GM18508 (cell line): ENCODE measurements around the gene DEFB123.
"Not testable (repeated sequence)": the region's sequence is repeated elsewhere in the genome, so short reads cannot be mapped to it uniquely, and the experiment has no call there.

Source experiments
- ATAC-seq: cut with Tn5 transposase; IDR thresholded peaks from one replicate; pipeline ENCODE4 v1.9.1; 2021; ENCODE audit warnings: moderate number of reproducible peaks; ENCODE audit not compliant: insufficient read depth, unreplicated experiment

Gene DEFB123, protein sequence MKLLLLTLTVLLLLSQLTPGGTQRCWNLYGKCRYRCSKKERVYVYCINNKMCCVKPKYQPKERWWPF

DNA sequence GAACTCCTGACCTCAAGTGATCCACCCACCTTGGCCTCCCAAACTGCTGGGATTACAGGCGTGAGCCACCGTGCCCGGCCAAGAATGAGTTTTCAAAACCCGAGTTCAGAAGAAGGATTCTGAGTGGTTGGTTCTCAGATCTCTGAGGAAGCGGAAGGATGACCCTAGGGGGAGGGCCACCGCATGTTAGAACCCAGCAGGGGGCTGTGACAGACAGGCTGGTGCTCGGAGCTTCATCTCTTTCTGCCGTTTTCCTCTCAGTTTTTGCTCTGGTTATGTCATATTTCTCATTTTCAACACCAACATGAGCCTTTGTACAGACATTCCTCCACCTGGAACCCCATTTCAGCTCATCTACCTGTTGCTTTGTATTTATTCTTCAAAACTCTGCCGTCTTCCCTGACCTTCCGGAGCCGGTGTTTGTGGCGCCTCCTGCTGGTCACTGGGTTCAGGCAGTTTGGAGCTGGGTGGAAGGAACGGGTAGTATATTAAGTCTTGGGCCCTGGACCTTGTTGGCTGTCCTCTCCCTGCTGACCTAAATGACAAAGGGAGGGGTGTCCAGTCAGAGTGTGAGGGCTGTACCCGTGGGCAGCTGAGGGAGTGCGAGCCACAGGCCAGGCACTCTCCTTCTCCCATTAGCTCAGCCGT is at the start of gene DEFB123:
Gene DEFB123, plus strand, starts transcription at position 621 of the 648 bp plus-strand sequence. CDS start 67 bp downstream, outside the sequence.
- no peak for ATAC-seq

DNA sequence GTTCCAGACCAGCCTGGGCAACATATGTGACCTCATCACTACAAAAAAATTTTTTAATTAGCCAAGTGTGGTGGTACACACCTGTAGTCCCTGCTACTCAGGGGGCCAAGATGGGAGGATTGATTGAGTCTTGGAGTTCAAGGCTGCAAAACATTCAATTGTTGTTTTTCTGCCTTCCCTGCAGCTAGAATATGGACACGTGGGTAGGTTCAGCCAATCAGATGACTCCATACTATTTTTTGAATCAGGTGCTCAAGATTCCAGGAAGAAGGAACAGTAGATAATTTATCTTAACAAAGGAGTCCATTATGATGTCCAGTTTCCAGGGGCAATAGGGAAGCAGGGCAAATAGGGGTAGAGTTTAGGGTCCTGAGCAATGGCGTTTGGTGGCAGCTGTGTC is 47.6 kb upstream of the DEFB123 start:
- ATAC-seq = no peak

- ATAC-seq = no peak
Measured at GRCh38 chr20:31394900-31395299, 45.5 kb upstream of the DEFB123 start.

DNA sequence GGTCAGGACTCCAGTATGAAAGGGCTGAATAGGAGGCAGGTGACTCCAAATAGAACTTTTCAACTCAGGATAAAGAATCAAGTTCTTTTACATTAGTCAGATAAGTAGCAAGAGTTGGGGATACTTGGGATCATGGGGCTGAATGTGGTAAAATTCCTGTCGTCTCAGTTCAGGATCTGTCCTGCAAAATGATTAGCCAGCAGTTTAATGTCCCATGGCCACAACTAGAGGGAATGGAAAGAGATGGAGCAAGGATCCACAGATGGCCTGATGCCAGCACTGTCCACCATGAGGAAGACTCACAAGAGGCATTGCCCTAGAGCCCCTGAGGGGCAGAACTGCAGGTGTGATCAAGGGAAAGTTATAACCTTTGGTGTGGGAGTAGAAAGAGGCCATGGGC is 36.5 kb upstream of the DEFB123 start:
- no peak for ATAC-seq

DNA sequence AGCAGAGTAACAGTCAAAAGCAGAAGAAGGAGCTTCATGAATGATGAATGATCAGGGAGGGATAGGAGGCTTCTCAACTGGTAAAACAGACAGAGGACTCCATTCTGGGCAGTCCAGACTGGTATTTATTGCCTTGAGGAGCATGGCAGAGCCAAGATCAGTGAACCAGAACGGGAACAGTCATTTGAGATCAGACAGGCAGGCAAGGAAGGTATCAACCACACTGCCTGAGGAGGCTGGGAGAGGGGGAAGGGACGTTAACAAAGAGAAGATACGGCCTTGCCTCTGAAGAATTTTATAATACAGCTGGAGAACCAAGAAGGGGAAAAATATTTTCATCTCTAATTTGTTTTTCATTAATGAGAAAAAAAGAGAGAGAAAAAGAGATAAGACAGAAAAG is 34.3 kb upstream of the DEFB123 start, which contains the start of gene DEFB121:
Gene DEFB121, minus strand, starts transcription at position 101 of the 400 bp plus-strand sequence. Its CDS starts 63 bp downstream, at position 38.
- no peak for ATAC-seq

DNA sequence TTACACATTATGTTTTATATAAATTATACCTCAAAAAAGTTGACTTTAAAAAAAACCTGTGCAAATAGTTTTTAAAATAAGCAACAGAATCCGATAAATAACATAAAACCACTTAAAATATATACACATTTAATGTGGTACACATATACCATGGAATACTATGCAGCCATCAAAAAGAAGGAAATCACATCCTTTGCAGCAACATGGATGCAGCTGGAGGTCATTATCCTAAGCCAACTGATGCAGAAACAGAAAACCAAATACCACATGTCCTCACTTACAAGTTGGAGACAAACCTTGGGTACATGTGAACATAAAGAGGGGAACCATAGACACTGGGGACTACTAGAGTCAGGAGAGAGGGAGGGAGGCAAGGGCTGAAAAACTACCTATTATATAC is 30.4 kb upstream of the DEFB123 start:
- no peak for ATAC-seq

DNA sequence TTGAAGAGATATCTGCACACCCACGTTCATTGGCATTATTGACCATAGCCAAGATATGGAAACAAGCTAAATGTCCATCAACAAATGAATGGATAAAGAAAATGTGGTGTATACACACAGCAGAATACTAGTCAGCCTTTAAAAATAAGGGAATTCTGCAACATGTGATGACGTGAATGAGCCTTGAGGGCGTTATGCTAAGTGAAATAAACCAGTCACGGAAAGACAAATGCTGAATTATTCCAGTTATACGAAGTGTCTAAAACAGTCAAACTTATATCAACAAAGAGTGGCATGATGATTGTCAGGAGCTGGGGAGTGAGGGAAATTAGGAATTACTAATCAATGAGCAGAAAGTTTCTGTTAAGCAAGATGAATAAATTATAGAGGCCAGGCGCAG is 26.1 kb upstream of the DEFB123 start:
- ATAC-seq = no peak

- no peak for ATAC-seq
Measured at GRCh38 chr20:31415653-31416052, 24.8 kb upstream of the DEFB123 start.

GRCh38 chr20:31418307-31418706 is 22.1 kb upstream of the DEFB123 start:
- ATAC-seq = no peak

DNA sequence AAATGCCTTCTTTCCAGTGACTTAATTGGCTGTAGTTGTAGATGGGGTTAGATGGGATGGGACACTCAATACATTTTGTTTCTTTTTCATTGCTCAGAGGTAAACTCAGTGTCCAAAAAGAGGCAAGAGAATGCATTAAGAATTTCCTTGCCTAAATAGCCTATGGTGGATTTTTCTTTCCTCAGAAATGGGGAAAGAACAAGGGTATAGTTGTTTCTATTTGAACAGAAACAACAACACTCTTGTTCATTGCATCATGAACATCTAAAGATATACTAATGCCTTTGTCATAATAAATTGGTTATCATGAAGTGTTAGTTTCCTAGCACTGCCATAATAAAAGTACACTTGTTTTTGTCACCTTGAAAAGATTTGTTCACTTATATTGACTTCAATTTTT is 14.6 kb upstream of the DEFB123 start:
- ATAC-seq = no peak

DNA sequence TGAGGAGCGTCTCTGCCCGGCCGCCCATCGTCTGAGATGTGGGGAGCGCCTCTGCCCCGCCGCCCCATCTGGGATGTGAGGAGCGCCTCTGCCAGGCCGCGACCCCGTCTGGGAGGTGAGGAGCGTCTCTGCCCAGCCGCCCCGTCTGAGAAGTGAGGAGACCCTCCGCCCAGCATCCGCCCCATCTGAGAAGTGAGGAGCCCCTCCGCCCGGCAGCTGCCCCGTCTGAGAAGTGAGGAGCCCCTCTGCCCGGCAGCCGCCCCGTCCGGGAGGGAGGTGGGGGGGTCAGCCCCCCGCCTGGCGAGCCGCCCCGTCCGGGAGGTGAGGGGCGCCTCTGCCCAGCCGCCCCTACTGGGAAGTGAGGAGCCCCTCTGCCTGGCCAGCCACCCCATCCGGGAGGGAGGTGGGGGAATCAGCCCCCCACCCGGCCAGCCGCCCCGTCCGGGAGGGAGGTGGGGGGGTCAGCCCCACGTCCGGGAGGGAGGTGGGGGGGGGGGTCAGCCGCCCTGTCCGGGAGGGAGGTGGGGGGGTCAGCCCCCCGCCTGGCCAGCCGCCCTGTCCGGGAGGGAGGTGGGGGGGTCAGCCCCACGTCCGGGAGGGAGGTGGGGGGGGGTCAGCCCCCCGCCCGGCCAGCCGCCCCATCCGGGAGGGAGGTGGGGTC is 13.4 kb upstream of the DEFB123 start:
- not testable (repeated sequence) for ATAC-seq

DNA sequence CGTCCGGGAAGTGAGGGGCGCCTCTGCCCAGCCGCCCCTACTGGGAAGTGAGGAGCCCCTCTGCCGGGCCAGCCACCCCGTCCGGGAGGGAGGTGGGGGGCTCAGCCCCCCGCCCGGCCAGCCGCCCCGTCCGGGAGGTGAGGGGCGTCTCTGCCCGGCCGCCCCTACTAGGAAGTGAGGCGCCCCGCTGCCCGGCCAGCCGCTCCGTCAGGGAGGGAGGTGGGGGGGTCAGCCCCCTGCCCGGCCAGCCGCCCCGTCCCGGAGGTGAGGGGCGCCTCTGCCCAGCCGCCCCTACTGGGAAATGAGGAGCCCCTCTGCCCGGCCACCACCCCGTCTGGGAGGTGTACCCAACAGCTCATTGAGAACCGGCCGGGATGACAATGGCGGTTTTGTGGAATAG is 12.9 kb upstream of the DEFB123 start:
- ATAC-seq = not testable (repeated sequence)

DNA sequence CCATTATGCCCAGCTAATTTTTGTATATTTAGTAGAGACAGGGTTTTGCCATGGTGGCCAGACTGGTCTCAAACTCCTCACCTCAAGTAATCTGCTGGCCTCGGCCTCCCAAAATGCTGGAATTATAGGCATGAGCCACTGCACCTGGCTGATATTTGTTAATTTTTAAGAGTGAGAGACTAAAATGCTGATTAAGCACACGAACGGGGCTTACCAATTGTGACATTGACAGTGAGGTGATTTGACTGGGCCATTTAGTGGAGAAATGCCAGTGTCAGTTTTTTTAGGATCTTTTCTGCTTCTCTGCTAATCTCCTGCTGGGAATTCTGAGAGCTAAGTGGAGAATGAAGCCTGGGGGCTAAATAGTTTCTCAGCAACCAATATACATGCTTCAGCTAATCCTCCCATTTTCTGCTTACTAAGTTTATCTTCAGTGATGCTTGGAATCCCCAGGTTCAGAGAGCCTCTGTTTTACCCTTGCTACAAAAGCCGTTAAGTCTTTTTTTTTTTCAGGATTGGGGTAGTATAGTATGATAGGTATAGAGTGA is 9.8 kb upstream of the DEFB123 start:
- ATAC-seq = no peak

- no peak for ATAC-seq
Measured at GRCh38 chr20:31446084-31446819, 5.8 kb downstream of the DEFB123 start.

- no peak for ATAC-seq
Measured at GRCh38 chr20:31449511-31450414, 9.3 kb downstream of the DEFB123 start.

DNA sequence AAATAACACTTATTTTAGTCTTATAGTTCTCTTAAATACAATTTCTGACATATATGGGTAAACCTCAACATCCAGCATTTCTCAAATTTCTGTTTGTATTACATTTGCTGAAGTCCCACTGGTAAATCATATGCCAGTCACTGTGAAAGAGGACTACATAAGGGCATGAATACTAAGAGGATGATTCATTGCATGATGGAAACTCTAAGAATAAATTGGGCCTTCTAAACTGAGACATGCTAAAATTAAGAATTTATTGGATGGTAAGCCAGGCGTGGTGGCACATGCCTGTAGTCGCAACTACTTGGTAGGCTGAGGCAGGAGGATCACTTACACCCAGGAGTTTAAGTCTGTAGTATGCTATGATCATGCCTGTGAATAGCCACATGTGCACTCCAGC is 12.1 kb downstream of the DEFB123 start:
- no peak for ATAC-seq

DNA sequence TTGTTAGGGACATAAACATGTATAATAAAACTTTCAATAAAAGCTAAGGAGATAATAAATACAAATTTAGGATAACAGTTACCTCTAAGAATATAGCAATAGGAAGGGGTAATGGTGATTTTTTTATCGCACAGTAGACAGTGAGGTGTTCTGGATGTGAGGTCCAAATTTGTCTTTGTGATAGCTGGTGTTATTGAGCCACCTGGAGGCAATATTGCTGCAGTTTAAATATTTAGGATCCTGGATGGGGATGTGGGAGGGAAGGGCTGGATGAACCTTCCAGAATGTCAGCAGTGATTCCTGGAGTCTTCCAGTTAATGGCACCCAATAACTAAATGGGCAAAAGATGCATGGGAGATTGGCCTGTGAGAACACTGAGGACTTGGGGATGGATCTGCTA is 13.9 kb downstream of the DEFB123 start:
- ATAC-seq = no peak

- not testable (repeated sequence) for ATAC-seq
Measured at GRCh38 chr20:31470946-31471345, 30.5 kb downstream of the DEFB123 start.

DNA sequence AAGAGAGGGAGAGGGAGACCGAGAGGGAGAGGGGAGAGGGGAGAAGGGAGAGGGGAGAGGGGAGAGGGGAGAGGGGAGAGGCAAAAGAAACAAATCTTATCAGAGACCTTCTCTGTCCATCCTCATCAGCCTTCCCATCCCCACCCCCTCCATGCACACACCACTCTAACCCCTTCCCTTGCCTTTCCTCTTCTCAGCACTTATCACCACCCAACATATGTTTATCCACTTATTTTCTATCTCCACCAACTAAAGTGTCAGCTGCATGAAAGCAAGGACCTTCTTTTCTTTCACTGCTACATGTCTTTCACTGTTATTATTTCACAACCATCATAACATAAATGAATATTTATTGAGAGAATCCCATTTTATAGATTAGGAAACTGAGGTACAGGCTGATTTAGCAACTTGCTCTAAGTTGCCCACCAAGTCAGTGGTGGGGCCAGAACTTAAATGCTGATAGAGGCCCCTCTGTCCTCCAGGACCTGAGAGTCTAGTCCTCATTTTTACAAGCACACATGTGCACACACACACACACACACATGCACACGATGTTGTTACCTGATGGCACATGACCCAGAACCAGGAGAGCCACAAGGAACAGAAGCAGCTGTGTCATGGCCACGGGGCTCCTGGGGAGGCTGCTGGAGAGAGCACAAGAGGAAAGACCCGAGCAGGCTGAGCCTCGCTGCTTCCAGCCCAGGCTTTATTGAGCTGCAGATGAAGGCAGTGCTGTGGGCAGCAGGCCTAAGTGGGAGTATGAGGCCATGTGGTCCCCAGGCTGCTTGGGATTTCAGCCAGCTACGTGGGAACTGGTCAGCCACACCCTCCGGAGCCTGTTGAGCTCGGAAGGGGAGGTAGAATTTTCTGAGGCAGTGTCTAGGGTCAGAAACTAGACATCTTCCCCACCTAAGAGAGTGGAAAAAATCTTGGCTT is 32.2 kb downstream of the DEFB123 start:
- no peak for ATAC-seq
